D721Med (cell line): Measurements from ENCODE around the gene LZTS3.
"Not testable (repeated sequence)": the region's sequence is repeated elsewhere in the genome, so short reads cannot be mapped to it uniquely, and the experiment has no call there.

Source experiments
- DNase-seq: peaks from one replicate; pipeline ENCODE4 v3.0.0; 2011; ENCODE audit warnings: low spot score; ENCODE audit not compliant: insufficient read length
- FAIRE-seq: peaks from 2 replicates; lab custom pipeline; 2011; peaks lifted over from hg19 to GRCh38; lab: Jason Lieb, UNC
- TF ChIP-seq, protein P1 (sequence below): IDR thresholded peaks from 2 replicates; pipeline ENCODE4 v1.5.1; 2012; ENCODE audit warnings: mild to moderate bottlenecking, control low read depth; ENCODE audit not compliant: insufficient read depth; ENCODE audit errors: missing control alignments

LZTS3 gene

GRCh38 chr20:3189561-3190131 is 16.3 kb upstream of the LZTS3 start:
- TF ChIP-seq, protein P1, sequence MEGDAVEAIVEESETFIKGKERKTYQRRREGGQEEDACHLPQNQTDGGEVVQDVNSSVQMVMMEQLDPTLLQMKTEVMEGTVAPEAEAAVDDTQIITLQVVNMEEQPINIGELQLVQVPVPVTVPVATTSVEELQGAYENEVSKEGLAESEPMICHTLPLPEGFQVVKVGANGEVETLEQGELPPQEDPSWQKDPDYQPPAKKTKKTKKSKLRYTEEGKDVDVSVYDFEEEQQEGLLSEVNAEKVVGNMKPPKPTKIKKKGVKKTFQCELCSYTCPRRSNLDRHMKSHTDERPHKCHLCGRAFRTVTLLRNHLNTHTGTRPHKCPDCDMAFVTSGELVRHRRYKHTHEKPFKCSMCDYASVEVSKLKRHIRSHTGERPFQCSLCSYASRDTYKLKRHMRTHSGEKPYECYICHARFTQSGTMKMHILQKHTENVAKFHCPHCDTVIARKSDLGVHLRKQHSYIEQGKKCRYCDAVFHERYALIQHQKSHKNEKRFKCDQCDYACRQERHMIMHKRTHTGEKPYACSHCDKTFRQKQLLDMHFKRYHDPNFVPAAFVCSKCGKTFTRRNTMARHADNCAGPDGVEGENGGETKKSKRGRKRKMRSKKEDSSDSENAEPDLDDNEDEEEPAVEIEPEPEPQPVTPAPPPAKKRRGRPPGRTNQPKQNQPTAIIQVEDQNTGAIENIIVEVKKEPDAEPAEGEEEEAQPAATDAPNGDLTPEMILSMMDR: no peak
- DNase-seq: no peak
- no peak for FAIRE-seq

DNA sequence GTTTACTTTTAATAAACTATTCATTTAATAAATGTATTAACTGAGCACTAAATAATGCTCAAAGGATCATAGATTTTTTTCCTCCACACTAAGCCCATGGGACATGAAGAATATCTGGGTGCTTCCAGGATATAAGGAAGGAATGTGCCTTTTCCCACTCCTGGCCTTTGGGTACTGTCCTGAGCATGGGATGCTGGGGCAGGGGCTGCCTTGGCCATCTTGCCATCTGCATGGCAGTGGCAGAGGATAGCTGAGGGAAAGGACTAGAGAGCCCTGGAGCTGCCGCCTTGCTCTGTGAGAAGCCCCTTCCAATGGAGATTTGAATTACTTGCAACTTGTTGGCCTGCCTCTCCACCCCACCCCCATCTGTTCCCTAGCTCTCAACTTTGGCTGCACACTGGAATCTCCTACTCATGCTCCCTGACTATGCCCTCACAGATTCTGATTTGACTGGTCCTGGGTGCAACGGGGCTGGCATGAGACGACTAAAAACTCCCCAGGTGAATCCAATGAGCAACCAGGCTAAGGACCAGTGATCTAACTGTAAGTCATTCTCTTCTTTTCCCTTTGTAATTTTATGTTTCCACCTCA is 15.6 kb upstream of the LZTS3 start:
- no peak for DNase-seq
- TF ChIP-seq, protein P1: no peak
- FAIRE-seq: no peak

DNA sequence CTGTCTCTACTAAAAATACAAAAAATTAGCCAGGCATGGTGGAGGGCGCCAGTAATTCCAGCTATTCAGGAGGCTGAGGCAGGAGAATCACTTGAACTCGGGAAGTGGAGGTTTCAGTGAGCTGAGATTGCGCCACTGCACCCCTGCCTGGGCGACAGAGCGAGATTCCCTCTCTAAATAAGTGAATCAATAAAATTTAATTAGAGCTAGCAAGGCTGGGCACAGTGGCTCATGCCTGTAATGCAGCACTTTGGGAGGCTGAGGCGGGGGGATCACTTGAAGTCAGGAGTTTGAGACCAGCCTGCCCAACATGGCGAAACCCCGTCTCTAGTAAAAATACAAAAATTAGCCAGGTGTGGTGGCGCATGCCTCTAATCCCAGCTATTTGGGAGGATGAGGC is 14.5 kb upstream of the LZTS3 start:
- DNase-seq, FAIRE-seq: not testable (repeated sequence)

DNA sequence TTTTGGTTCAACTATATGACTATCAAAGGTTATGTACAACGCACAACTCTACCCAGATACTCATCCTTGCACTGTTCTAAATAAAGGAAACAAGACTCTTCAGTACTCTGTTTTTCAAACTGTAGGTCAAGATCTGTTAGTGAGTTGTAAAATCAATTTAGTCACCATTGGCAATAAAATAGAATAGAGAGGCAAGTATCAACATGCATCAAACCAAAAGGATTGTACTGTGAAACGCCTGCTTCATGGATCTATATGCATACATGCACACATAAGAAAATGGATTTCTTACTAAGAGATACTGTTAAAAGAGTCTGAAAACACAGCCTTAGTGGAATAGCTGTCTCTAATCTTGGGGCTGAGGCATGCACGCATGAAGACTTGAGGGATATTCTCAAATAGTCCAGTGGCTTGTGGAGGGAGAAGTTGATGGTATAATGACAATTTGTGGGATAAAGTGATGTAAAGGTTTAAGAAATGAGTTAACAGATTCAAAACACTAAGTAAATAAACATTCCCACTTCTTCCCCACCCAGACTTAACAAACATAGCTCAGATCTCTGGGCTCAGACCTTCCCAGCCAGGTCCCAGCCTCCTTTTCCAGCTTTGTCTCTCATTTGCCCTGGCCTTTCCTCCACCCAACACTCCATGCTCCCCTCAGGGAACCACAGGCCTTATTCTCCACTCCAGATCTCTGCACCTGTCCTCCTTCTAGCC is 10.7 kb upstream of the LZTS3 start:
- TF ChIP-seq, protein P1: no peak
- FAIRE-seq: no peak

DNA sequence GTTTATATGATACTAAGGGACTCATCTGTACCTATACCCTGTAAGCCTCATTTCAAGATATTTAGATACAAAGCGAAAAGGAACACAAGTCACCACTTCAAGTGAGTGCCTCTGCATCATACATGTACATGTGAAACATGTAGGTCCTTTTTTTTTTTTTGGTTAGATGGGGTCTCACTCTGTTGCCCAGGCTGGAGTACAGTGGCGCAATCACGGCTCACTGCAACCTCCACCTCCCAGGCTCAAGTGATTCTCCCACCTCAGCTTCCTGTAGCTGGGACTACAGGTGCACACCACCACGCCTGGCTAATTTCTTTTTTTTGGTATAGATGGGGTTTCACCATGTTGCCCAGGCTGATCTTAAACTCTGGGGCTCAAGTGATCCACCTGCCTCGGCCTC is 9.1 kb upstream of the LZTS3 start:
- not testable (repeated sequence) for DNase-seq, FAIRE-seq

More for the DNA sequence above, 10.7 kb upstream of the LZTS3 start:
- no peak for DNase-seq

GRCh38 chr20:3181270-3181669 is 7.9 kb upstream of the LZTS3 start:
- no peak for FAIRE-seq
- DNase-seq: no peak
- TF ChIP-seq, protein P1: no peak

- FAIRE-seq (no peak), DNase-seq (no peak)
- TF ChIP-seq, protein P1: no peak
Measured at GRCh38 chr20:3180319-3180718, 7.0 kb upstream of the LZTS3 start.
